ENCODE results near the gene RNF115. TPM values are rescaled to one million over a fixed set of nuclear protein-coding genes. Genes with fewer than 3 reads are reported as not detected.
"Not testable (repeated sequence)": the region's sequence is repeated elsewhere in the genome, so short reads cannot be mapped to it uniquely, and the experiment has no call there.

RNF115 gene
- total and polyA plus RNA-seq, 2 donors (not counting 1 experiment from before 2014, with no cell fraction given) = 4.6 to 19.8 TPM

- H3K27me3 ChIP-seq (replicated peaks in 1 of 4; ENCODE audit: control extremely low read depth in 1 of 4, control insufficient read depth in 3 of 4, insufficient read depth in 4 of 4, low read length in 3 of 4); intact Hi-C loops (cut with micrococcal nuclease); H3K27ac Mint-ChIP-seq; H3K79me2 ChIP-seq (ENCODE audit: control insufficient read depth, insufficient read depth, low read length); H3K4me3 ChIP-seq (ENCODE audit: control extremely low read depth in 1 of 5, extremely low read depth in 1 of 5, insufficient read depth in 1 of 5, low read depth in 2 of 5, low read length in 4 of 5); H3K4me2 ChIP-seq (replicated peaks; ENCODE audit: low read depth, low read length, poor library complexity, severe bottlenecking); H3K27me3 Mint-ChIP-seq; H3K4me1 ChIP-seq (ENCODE audit: control insufficient read depth in 2 of 2, insufficient read depth in 2 of 2, low read length in 2 of 2); H3K27ac ChIP-seq (ENCODE audit: low read length in 2 of 2); ATAC-seq (ENCODE audit: low read depth); CTCF ChIA-PET; H3K4me1 Mint-ChIP-seq; POLR2A ChIA-PET; H3K9ac ChIP-seq (ENCODE audit: low read length); H3K4me3 Mint-ChIP-seq; H4K20me1 ChIP-seq (ENCODE audit: control insufficient read depth, insufficient read depth, low read length, poor library complexity, severe bottlenecking); H3K9me3 Mint-ChIP-seq (ENCODE audit: insufficient read depth); H2AFZ ChIP-seq (ENCODE audit: insufficient read depth, low read depth, low read length, poor library complexity, severe bottlenecking); DNase-seq: not testable (repeated sequence)
- peaks cover 5 to 29% of the 10 kb centered on the region in 2 experiments for H3K36me3 ChIP-seq (replicated peaks in 1 of 2; ENCODE audit: control extremely low read depth in 1 of 2, control insufficient read depth in 1 of 2, extremely low read depth in 1 of 2, insufficient read depth in 2 of 2, low read length in 1 of 2)
- H3K9me3 ChIP-seq (ENCODE audit: control extremely low read depth in 1 of 3, control insufficient read depth in 2 of 3, insufficient read depth in 1 of 3, low read length in 2 of 3) = peaks cover 1 to 14% (median 13%) of the 10 kb centered on the region in 3 donors
- WGBS (ENCODE audit: insufficient coverage) = over 99% methylated on average over 11 of the region's 11 CpGs
These were observed 62.4 kb downstream of the RNF115 start for GRCh38 chr1:145761498-145761897.

- 100% methylated on average over 1 of the region's 4 CpGs for WGBS (ENCODE audit: insufficient coverage)
- H3K4me1 Mint-ChIP-seq; intact Hi-C loops (cut with micrococcal nuclease); H3K4me3 ChIP-seq (ENCODE audit: control extremely low read depth in 1 of 5, extremely low read depth in 1 of 5, insufficient read depth in 1 of 5, low read depth in 2 of 5, low read length in 4 of 5); H3K27ac Mint-ChIP-seq; H2AFZ ChIP-seq (ENCODE audit: insufficient read depth, low read depth, low read length, poor library complexity, severe bottlenecking); H3K27me3 Mint-ChIP-seq; DNase-seq; CTCF ChIA-PET; H3K4me3 Mint-ChIP-seq; H3K4me2 ChIP-seq (replicated peaks; ENCODE audit: low read depth, low read length, poor library complexity, severe bottlenecking); H3K27ac ChIP-seq (ENCODE audit: low read length in 2 of 2); H3K4me1 ChIP-seq (ENCODE audit: control insufficient read depth in 2 of 2, insufficient read depth in 2 of 2, low read length in 2 of 2); H3K9ac ChIP-seq (ENCODE audit: low read length); H3K9me3 Mint-ChIP-seq (ENCODE audit: insufficient read depth); ATAC-seq (ENCODE audit: low read depth); H3K79me2 ChIP-seq (ENCODE audit: control insufficient read depth, insufficient read depth, low read length); H3K27me3 ChIP-seq (replicated peaks in 1 of 4; ENCODE audit: control extremely low read depth in 1 of 4, control insufficient read depth in 3 of 4, insufficient read depth in 4 of 4, low read length in 3 of 4); POLR2A ChIA-PET; H4K20me1 ChIP-seq (ENCODE audit: control insufficient read depth, insufficient read depth, low read length, poor library complexity, severe bottlenecking): not testable (repeated sequence)
- Histone ChIP-seq H3K36me3 (replicated peaks in 1 of 2; ENCODE audit: control extremely low read depth in 1 of 2, control insufficient read depth in 1 of 2, extremely low read depth in 1 of 2, insufficient read depth in 2 of 2, low read length in 1 of 2) (peaks cover 5 to 31% of the 10 kb centered on the region in 2 experiments), H3K9me3 (ENCODE audit: control extremely low read depth in 1 of 3, control insufficient read depth in 2 of 3, insufficient read depth in 1 of 3, low read length in 2 of 3) (peaks cover 1 to 14% (median 13%) of the 10 kb centered on the region in 3 donors)
These were observed 63.4 kb downstream of the RNF115 start for GRCh38 chr1:145760395-145760949.
